Measurements from ENCODE around the gene OTOL1. TPM values are rescaled to one million over a fixed set of nuclear protein-coding genes. Genes with fewer than 3 reads are reported as not detected.
A peak's percentile ranks its signal among the peaks of the same experiment; 100 is the strongest.

OTOL1 gene
- total and polyA plus RNA-seq, 2 donors (not counting 3 experiments of a cell fraction or from before 2014, with no cell fraction given) = not detected

DNA sequence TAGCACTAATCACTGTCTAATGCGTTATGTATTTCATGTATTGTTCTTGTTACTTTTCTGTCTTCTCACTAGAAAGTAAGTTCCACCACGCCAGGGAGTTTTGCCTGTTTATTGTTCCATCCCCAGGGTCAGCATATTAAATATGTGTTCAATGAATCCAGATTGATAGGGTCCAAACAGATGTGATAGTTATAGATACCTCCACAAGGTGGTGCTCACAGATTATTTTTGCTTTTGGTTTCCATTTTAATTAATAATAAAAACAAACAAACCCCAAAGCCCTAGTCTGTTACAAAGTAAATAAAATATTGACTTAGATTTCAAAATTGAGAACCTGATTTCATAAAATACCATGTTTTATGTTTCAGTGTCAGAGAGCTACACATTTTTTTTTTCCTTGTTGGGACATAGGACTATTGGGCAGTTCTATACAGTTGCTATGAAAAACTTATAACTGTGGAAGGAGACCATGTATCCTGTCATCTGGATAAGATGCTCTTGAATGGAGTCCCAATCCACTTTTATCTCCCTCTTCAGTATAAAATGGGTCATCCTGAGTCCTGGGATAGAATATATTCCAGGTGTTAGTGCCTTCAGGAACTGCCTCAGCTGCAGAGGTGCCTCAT is 12.4 kb downstream of the OTOL1 start:
- no peaks in the 10 kb centered on the region for H3K79me2 ChIP-seq (ENCODE audit: control insufficient read depth, insufficient read depth, low read length)
- H2AFZ ChIP-seq (ENCODE audit: low read depth, low read length) = no peak overlapping the region
- H3K36me3 ChIP-seq (ENCODE audit: control insufficient read depth in 2 of 2, extremely low read depth in 1 of 2, insufficient read depth in 2 of 2, low read length in 2 of 2) = no peaks in the 10 kb centered on the region
- H3K4me3 ChIP-seq (replicated peaks in 1 of 3; ENCODE audit: insufficient read depth in 1 of 3, low read depth in 1 of 3, low read length in 3 of 3) = no peak overlapping the region
- H4K20me1 ChIP-seq (replicated peaks; ENCODE audit: control insufficient read depth, extremely low read depth, insufficient read depth, low read length) = no peaks in the 10 kb centered on the region
- intact Hi-C loops (cut with micrococcal nuclease) (no loop called here), dilution Hi-C loops (cut with MboI; ENCODE audit: extremely low pct_ligation_motif_present, low sequenced_read_pairs) (no loop called here)
- DNase-seq (ENCODE audit: low read depth, low spot score) (peak; percentile 2), FAIRE-seq (no peak)
- no peak for TF ChIP-seq FOS (IDR thresholded peaks at IDR 0.05; ENCODE audit: borderline replicate concordance, insufficient read depth, low read length)
- peak in 1 of 2 donors; percentile 6 for TF ChIP-seq CTCF (IDR thresholded peaks at IDR 0.05; ENCODE audit: extremely low read depth in 1 of 2, insufficient read depth in 1 of 2, low read depth in 1 of 2, low read length in 2 of 2)
- no peak overlapping the region for H3K27ac ChIP-seq (ENCODE audit: insufficient read depth, low read depth, low read length)
- H3K4me2 ChIP-seq (ENCODE audit: insufficient read depth, low read length) = no peak overlapping the region
- H3K9ac ChIP-seq (replicated peaks; ENCODE audit: extremely low read depth, insufficient read depth, low read length) = no peak overlapping the region
- H3K27me3 ChIP-seq (ENCODE audit: control insufficient read depth in 2 of 2, insufficient read depth in 2 of 2, low read length in 2 of 2) = no peaks in the 10 kb centered on the region
- H3K4me1 ChIP-seq (ENCODE audit: control insufficient read depth, extremely low read depth, insufficient read depth, low read length) = no peaks in the 10 kb centered on the region
- BruUV-seq (replicated peaks) = no TSS peak
- H3K9me3 ChIP-seq (replicated peaks; ENCODE audit: control insufficient read depth, insufficient read depth, low read length) = no peaks in the 10 kb centered on the region
- no peaks in the 10 kb centered on the region for H3K9me1 ChIP-seq (replicated peaks; ENCODE audit: control insufficient read depth, extremely low read depth, insufficient read depth, low read length)
- ChIA-PET CTCF (no interaction called here), POLR2A (no interaction called here)

GRCh38 chr3:161510510-161511260 is 14.1 kb downstream of the OTOL1 start:
- no TSS peak for BruUV-seq (replicated peaks)
- Histone ChIP-seq H3K27me3 (ENCODE audit: control insufficient read depth in 2 of 2, insufficient read depth in 2 of 2, low read length in 2 of 2) (no peaks in the 10 kb centered on the region), H3K36me3 (ENCODE audit: control insufficient read depth in 2 of 2, extremely low read depth in 1 of 2, insufficient read depth in 2 of 2, low read length in 2 of 2) (no peaks in the 10 kb centered on the region), H3K4me2 (ENCODE audit: insufficient read depth, low read length) (no peak overlapping the region), H3K4me3 (replicated peaks in 1 of 3; ENCODE audit: insufficient read depth in 1 of 3, low read depth in 1 of 3, low read length in 3 of 3) (no peak overlapping the region), H3K4me1 (ENCODE audit: control insufficient read depth, extremely low read depth, insufficient read depth, low read length) (no peaks in the 10 kb centered on the region), H3K27ac (ENCODE audit: insufficient read depth, low read depth, low read length) (no peak overlapping the region), H3K9me1 (replicated peaks; ENCODE audit: control insufficient read depth, extremely low read depth, insufficient read depth, low read length) (no peaks in the 10 kb centered on the region), H4K20me1 (replicated peaks; ENCODE audit: control insufficient read depth, extremely low read depth, insufficient read depth, low read length) (no peaks in the 10 kb centered on the region), H2AFZ (ENCODE audit: low read depth, low read length) (no peak overlapping the region), H3K79me2 (ENCODE audit: control insufficient read depth, insufficient read depth, low read length) (no peaks in the 10 kb centered on the region), H3K9ac (replicated peaks; ENCODE audit: extremely low read depth, insufficient read depth, low read length) (no peak overlapping the region), H3K9me3 (replicated peaks; ENCODE audit: control insufficient read depth, insufficient read depth, low read length) (no peaks in the 10 kb centered on the region)
- DNase-seq (ENCODE audit: low read depth, low spot score) (no peak), FAIRE-seq (no peak)
- dilution Hi-C loops (cut with MboI; ENCODE audit: extremely low pct_ligation_motif_present, low sequenced_read_pairs) = no loop called here
- intact Hi-C loops (cut with micrococcal nuclease) = no loop called here
- no peak for TF ChIP-seq JUN (IDR thresholded peaks at IDR 0.05; ENCODE audit: borderline replicate concordance, insufficient read depth, insufficient read length, low read depth)
- TF ChIP-seq CTCF (IDR thresholded peaks at IDR 0.05; ENCODE audit: extremely low read depth in 1 of 2, insufficient read depth in 1 of 2, low read depth in 1 of 2, low read length in 2 of 2) = no peak
- no peak for TF ChIP-seq POLR2A (IDR thresholded peaks at IDR 0.05; ENCODE audit: low read depth, low read length)
- no peak for TF ChIP-seq GATA2 (IDR thresholded peaks at IDR 0.05; ENCODE audit: insufficient read depth, insufficient read length, low read depth, low read length)
- no peak for TF ChIP-seq FOS (IDR thresholded peaks at IDR 0.05; ENCODE audit: borderline replicate concordance, insufficient read depth, low read length)
- no peak for TF ChIP-seq MYC (IDR thresholded peaks at IDR 0.05; ENCODE audit: low read depth, low read length)
- TF ChIP-seq, protein P1, sequence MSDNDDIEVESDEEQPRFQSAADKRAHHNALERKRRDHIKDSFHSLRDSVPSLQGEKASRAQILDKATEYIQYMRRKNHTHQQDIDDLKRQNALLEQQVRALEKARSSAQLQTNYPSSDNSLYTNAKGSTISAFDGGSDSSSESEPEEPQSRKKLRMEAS (IDR thresholded peaks at IDR 0.05; ENCODE audit: insufficient read depth, insufficient read length) = no peak
- no peak for TF ChIP-seq POLR2AphosphoS5 (IDR thresholded peaks at IDR 0.05; ENCODE audit: insufficient read depth, low read depth, low read length)
- no peak for TF ChIP-seq EZH2 (IDR thresholded peaks at IDR 0.05; ENCODE audit: borderline replicate concordance, low read depth, low read length, severe bottlenecking)
- POLR2A ChIA-PET = no interaction called here
- CTCF ChIA-PET = no interaction called here

All from endothelial cell of umbilical vein (primary cell).